CD4-positive, alpha-beta memory T cell (primary cell): ENCODE data around the gene HCAR2. TPM values are rescaled to one million over a fixed set of nuclear protein-coding genes. Genes with fewer than 3 reads are reported as not detected.

Source experiments
- CTCF ChIA-PET: fragments of 350-600 bp; sonication (Branson Sonifier 250); formaldehyde crosslinking; loops from one replicate; lab custom pipeline; 2021; ENCODE audit warnings: inconsistent platforms; ENCODE audit not compliant: partially characterized antibody; lab: Charles Lee
- POLR2A ChIA-PET: fragments of 350-600 bp; sonication (Branson Sonifier 250); formaldehyde crosslinking; loops from one replicate; lab custom pipeline; 2021; ENCODE audit not compliant: partially characterized antibody; lab: Charles Lee
- DNase-seq, 5 donors: peaks; one replicate each; pipeline versions ENCODE4 v3.0.0 to v3.0.0-alpha.2; 2020 to 2022; ENCODE audit warnings: mixed read lengths in 1 of 5
- H3K27ac ChIP-seq: one replicate; pipeline ENCODE4 v1.7.0; 2013; ENCODE audit warnings: low read depth, low read length
- H3K27me3 ChIP-seq: 2 replicates; pipeline ENCODE4 v1.7.0; 2013; ENCODE audit warnings: mild to moderate bottlenecking, low read length, moderate library complexity; ENCODE audit not compliant: insufficient read depth
- H3K36me3 ChIP-seq: 2 replicates; pipeline ENCODE4 v1.7.0; 2013; ENCODE audit warnings: mild to moderate bottlenecking, low read length, moderate library complexity; ENCODE audit not compliant: insufficient read depth
- H3K4me1 ChIP-seq: 2 replicates; pipeline ENCODE4 v1.7.0; 2013; ENCODE audit warnings: mild to moderate bottlenecking, low read length, moderate library complexity; ENCODE audit not compliant: insufficient read depth
- H3K4me3 ChIP-seq, 2 donors: one replicate each; pipeline ENCODE4 v1.7.0; 2013; ENCODE audit warnings: low read length in 2 of 2, mild to moderate bottlenecking in 1 of 2
- H3K9me3 ChIP-seq, 2 donors: one replicate each; pipeline ENCODE4 v1.7.0; 2013; ENCODE audit warnings: low read length in 2 of 2, control low read depth in 1 of 2; ENCODE audit not compliant: control insufficient read depth in 1 of 2
- H3K27ac Mint-ChIP-seq, 7 donors: one replicate each; pipeline ENCODE4 v1.8.0; 2020 to 2021; ENCODE audit warnings: mixed read lengths in 7 of 7, mild to moderate bottlenecking in 6 of 7, inconsistent platforms in 3 of 7, moderate library complexity in 3 of 7
- H3K27me3 Mint-ChIP-seq, 2 donors: one replicate each; pipeline ENCODE4 v1.8.0; 2020 to 2021; ENCODE audit warnings: mixed read lengths in 2 of 2
- H3K36me3 Mint-ChIP-seq, 2 donors: one replicate each; pipeline ENCODE4 v1.8.0; 2020 to 2021; ENCODE audit warnings: mixed read lengths in 2 of 2, inconsistent platforms in 1 of 2, mild to moderate bottlenecking in 1 of 2
- H3K4me1 Mint-ChIP-seq, 4 donors: one replicate each; pipeline ENCODE4 v1.8.0; 2020 to 2021; ENCODE audit warnings: mixed read lengths in 4 of 4, mild to moderate bottlenecking in 1 of 4
- H3K4me3 Mint-ChIP-seq, 8 donors: one replicate each; pipeline ENCODE4 v1.8.0; 2020 to 2021; ENCODE audit warnings: mixed read lengths in 8 of 8, mild to moderate bottlenecking in 7 of 8, moderate library complexity in 6 of 8, inconsistent platforms in 3 of 8
- H3K9me3 Mint-ChIP-seq, 8 donors: one replicate each; pipeline ENCODE4 v1.8.0; 2020 to 2021; ENCODE audit warnings: mixed read lengths in 8 of 8, mild to moderate bottlenecking in 5 of 8, inconsistent platforms in 3 of 8, moderate library complexity in 1 of 8
- intact Hi-C: fragments of 100-400 bp; cut with micrococcal nuclease; formaldehyde crosslinking; loops from one replicate; pipeline ENCODE4 v1.15.1; 2023
- polyA plus RNA-seq, 2 donors: library from polyadenylated mRNA; unstranded; fragments of 300-500 nt; fragmentation: Illumina TruSeq; gene quantifications; one replicate each; pipeline ENCODE4 v1.2.3, GENCODE V29; 2021
- total RNA-seq, 2 experiments: library from RNA; stranded (reverse); gene quantifications; one replicate each; pipeline ENCODE4 v1.2.3, GENCODE V29; 2021

HCAR2 gene
- total and polyA plus RNA-seq, 4 experiments from 2014 or later: not detected

DNA sequence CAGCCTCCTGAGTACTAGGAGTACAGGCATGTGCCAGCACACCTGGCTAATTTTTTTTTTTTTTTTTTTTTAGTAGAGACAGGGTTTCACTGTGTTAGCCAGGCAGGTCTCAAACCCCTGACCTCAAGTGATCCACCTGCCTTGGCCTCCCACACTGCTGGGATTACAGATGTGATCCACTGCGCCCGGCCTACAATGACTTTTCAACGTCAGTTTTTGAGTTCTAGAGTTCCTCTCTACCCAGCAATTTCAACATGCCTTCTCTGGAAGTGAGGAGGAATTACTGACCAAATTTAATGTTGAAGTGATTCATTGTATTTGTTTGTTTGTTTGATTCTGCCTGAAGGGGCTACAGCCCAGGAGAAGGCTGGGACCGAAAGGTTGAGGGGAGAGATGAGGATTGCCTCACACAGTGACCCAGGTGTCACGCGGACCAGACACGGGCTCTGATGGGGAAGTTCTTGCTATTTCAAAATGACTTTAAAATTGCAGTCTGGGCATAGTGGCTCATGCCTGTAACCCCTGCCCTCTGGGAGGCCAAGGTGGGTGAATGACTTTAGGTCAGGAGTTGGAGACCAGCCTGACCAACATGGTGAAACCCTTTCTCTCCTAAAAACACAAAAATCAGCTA lies 40.9 kb upstream of the HCAR2 start:
- Histone ChIP-seq H3K4me3 (no peak overlapping the region), H3K27ac (no peak overlapping the region), H3K27me3 (no peaks in the 10 kb centered on the region), H3K36me3 (no peaks in the 10 kb centered on the region), H3K9me3 (no peaks in the 10 kb centered on the region), H3K4me1 (no peaks in the 10 kb centered on the region)
- Mint-ChIP-seq H3K9me3 (no peaks in the 10 kb centered on the region), H3K27ac (no peak overlapping the region), H3K27me3 (no peaks in the 10 kb centered on the region), H3K4me3 (no peak overlapping the region), H3K36me3 (no peaks in the 10 kb centered on the region), H3K4me1 (peaks cover 0 to 1% (median 0%) of the 10 kb centered on the region in 4 donors)
- DNase-seq: no peak
- intact Hi-C loops: no loop called here
- POLR2A ChIA-PET: no interaction called here
- CTCF ChIA-PET: no interaction called here

DNA sequence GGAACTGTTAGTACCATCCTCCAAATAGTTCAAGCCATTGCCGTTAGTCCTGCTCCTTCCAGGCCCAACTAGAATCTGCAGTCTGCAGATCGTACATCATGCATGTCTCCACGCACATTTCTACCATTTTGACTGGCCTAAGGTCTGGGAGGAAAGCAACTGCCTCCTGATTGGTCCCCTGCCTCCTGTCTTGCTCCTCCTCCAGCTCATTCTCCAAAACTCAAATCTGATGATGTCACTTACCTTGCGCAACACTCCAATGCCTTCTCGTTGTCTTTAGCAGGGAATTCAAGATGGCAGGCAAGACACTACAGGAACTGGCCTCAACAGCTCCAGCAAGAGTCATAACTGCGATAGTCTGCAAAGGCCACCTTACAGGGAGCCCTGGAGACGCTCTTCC lies 37.2 kb upstream of the HCAR2 start:
- no peaks in the 10 kb centered on the region for H3K27me3 Mint-ChIP-seq
- no peak for DNase-seq
- no peak overlapping the region for H3K27ac Mint-ChIP-seq
- H3K4me3 ChIP-seq: no peak overlapping the region
- ChIA-PET POLR2A (no interaction called here), CTCF (no interaction called here)
- H3K4me3 Mint-ChIP-seq: no peak overlapping the region
- H3K9me3 Mint-ChIP-seq: no peaks in the 10 kb centered on the region
- intact Hi-C loops: no loop called here
- H3K36me3 ChIP-seq: no peaks in the 10 kb centered on the region
- H3K4me1 ChIP-seq: no peaks in the 10 kb centered on the region
- peaks cover 0 to 1% (median 0%) of the 10 kb centered on the region in 4 donors for H3K4me1 Mint-ChIP-seq
- no peaks in the 10 kb centered on the region for H3K36me3 Mint-ChIP-seq
- H3K27me3 ChIP-seq: no peaks in the 10 kb centered on the region
- H3K27ac ChIP-seq: no peak overlapping the region
- no peaks in the 10 kb centered on the region for H3K9me3 ChIP-seq

DNA sequence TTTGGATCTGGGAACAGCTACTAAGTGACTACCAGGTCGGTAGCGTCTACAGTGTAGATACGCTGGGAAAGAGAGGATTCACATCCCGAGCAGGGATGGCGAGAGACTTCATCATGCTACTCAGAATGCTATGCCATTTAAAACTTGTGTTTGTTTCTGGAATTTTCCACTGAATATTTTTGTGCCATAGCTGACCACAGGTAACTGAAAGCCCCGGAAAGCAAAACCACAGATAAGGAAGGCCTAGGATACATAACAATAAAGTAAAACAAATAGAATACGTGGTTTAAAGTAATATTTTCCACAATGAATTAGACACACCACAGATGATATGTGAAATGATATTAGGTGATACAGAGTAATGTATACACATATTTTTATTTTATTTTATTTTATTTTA lies 35.4 kb upstream of the HCAR2 start:
- Histone ChIP-seq H3K36me3 (no peaks in the 10 kb centered on the region), H3K27ac (no peak overlapping the region), H3K9me3 (no peaks in the 10 kb centered on the region), H3K27me3 (no peaks in the 10 kb centered on the region), H3K4me3 (no peak overlapping the region), H3K4me1 (no peaks in the 10 kb centered on the region)
- no peak for DNase-seq
- CTCF ChIA-PET: no interaction called here
- H3K4me3 Mint-ChIP-seq: peak overlapping the region in 1 of 8 donors; percentile 51
- peaks cover 1 to 6% (median 3%) of the 10 kb centered on the region in 4 donors for H3K4me1 Mint-ChIP-seq
- H3K27me3 Mint-ChIP-seq: no peaks in the 10 kb centered on the region
- H3K27ac Mint-ChIP-seq: no peak overlapping the region
- POLR2A ChIA-PET: no interaction called here
- intact Hi-C loops: no loop called here
- no peaks in the 10 kb centered on the region for H3K9me3 Mint-ChIP-seq
- H3K36me3 Mint-ChIP-seq: no peaks in the 10 kb centered on the region

DNA sequence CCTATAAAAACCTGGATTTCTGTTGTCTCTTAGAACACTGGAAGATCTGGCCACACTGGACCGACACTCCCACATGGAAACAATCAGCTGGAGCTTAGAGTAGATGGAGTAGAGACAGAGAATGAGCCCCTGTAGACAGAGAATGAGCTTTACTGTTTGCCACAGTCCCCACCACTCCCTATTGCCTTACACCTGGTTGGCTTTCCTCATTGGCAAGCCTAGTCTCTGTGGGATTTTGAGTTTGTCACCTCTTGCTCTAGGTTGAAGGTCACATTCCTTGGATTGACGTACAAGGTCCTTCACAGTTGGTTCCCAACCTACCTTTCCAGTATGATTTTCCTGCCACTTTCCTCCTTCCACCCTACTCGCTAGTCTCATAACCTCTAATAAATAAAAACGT lies 29.5 kb upstream of the HCAR2 start:
- Mint-ChIP-seq H3K4me3 (peak overlapping the region in 3 of 8 donors; percentile 12 to 67 (median 43)), H3K9me3 (no peaks in the 10 kb centered on the region), H3K27ac (peak overlapping the region in 2 of 7 donors; percentile 1 to 61), H3K36me3 (no peaks in the 10 kb centered on the region), H3K4me1 (peaks cover 5 to 38% (median 30%) of the 10 kb centered on the region in 4 donors), H3K27me3 (no peaks in the 10 kb centered on the region)
- intact Hi-C loops: no loop called here
- Histone ChIP-seq H3K36me3 (no peaks in the 10 kb centered on the region), H3K27ac (no peak overlapping the region), H3K4me3 (no peak overlapping the region), H3K27me3 (no peaks in the 10 kb centered on the region), H3K9me3 (no peaks in the 10 kb centered on the region), H3K4me1 (peaks cover 26% of the 10 kb centered on the region)
- ChIA-PET CTCF (no interaction called here), POLR2A (no interaction called here)
- DNase-seq: no peak

DNA sequence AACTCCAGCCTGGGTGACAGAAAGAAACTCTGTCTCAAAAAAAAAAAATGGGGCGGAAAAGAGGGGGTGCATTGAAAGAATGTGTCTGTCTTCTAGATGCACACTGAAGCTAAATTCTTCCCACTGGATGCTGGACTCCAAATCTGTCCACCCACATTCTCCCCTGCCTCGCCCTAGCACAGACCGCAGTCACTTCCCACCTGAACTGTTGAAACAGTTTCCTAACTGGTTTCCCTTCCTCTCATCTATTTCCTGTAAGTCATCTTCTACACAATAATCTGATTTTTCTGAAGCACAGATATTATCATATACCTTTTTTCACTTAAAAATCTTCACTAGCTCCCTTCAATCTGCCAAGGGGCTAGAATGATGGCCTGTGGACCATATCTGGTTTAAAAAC lies 29.0 kb upstream of the HCAR2 start:
- CTCF ChIA-PET: no interaction called here
- H3K4me1 ChIP-seq: peaks cover 26% of the 10 kb centered on the region
- intact Hi-C loops: no loop called here

DNA sequence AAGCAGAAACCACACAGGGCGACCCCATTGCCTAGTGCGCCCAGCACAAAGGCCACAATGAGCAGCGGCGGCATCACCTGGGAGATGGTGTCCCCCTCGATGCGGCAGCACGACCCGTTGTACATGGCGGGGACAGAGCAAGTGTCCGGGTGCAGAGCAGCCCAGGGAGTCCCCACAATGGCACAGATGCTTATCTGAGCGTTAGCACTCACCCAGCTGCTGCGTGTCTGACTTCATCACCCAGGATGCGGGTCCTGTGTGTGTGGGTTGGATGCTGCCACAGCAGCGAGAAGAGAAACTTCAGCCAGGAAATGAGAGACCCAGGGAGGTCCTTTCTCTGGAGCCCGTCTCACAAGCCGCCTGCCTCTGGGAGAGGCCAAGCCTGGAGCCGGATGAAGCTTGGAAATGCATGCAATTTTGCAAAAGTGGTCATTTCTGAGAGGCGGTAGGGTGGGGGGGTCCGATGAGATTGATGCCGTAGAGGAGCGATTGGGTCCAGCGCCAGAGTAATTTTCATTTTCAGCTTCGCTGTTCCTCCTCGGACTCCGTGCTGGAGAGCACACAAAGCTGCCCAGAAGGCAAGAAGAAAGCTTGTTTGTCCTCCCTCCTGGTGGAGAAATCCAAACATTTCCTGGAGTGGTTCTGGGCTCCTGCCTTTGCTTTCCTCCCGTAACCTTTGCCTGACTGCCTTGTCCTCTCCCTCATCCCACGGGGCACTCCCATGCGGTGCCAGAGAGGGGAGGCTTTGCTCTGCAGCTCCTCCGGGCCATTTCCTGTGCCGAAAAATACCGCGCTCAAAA lies 27.3 kb upstream of the HCAR2 start, which contains the start of gene HCAR1:
Gene HCAR1 (minus strand): TSS at position 630 of the 800 bp plus-strand sequence. CDS start 505 bp downstream, at position 125.
- peaks cover 37% of the 10 kb centered on the region for H3K4me1 ChIP-seq
- no peaks in the 10 kb centered on the region for H3K27me3 ChIP-seq
- H3K9me3 ChIP-seq: no peaks in the 10 kb centered on the region
- Mint-ChIP-seq H3K27me3 (no peaks in the 10 kb centered on the region), H3K36me3 (no peaks in the 10 kb centered on the region), H3K9me3 (no peaks in the 10 kb centered on the region), H3K27ac (peak within 1 kb of the TSS in 3 of 7 donors; percentile 37 to 77 (median 68)), H3K4me1 (peaks cover 12 to 48% (median 38%) of the 10 kb centered on the region in 4 donors), H3K4me3 (peak within 1 kb of the TSS; percentile 7 to 66 (median 56))
- intact Hi-C loops: no loop called here
- POLR2A ChIA-PET: no interaction called here
- peak within 1 kb of the TSS in 1 of 2 donors; percentile 11 for H3K4me3 ChIP-seq
- CTCF ChIA-PET: no interaction called here
- peak in 4 of 5 donors; percentile 6 to 55 (median 41) for DNase-seq
- H3K36me3 ChIP-seq: no peaks in the 10 kb centered on the region
- no peak within 1 kb of the TSS for H3K27ac ChIP-seq

More for the DNA sequence above, 29.0 kb upstream of the HCAR2 start:
- Histone ChIP-seq H3K4me3 (no peak overlapping the region), H3K27me3 (no peaks in the 10 kb centered on the region), H3K36me3 (no peaks in the 10 kb centered on the region), H3K9me3 (no peaks in the 10 kb centered on the region), H3K27ac (no peak overlapping the region)
- Mint-ChIP-seq H3K27ac (peak overlapping the region in 5 of 7 donors; percentile 0 to 26 (median 9)), H3K4me1 (peaks cover 5 to 38% (median 30%) of the 10 kb centered on the region in 4 donors), H3K9me3 (no peaks in the 10 kb centered on the region), H3K36me3 (no peaks in the 10 kb centered on the region), H3K4me3 (peak overlapping the region in 7 of 8 donors; percentile 2 to 68 (median 43)), H3K27me3 (no peaks in the 10 kb centered on the region)
- DNase-seq: no peak
- POLR2A ChIA-PET: no interaction called here

DNA sequence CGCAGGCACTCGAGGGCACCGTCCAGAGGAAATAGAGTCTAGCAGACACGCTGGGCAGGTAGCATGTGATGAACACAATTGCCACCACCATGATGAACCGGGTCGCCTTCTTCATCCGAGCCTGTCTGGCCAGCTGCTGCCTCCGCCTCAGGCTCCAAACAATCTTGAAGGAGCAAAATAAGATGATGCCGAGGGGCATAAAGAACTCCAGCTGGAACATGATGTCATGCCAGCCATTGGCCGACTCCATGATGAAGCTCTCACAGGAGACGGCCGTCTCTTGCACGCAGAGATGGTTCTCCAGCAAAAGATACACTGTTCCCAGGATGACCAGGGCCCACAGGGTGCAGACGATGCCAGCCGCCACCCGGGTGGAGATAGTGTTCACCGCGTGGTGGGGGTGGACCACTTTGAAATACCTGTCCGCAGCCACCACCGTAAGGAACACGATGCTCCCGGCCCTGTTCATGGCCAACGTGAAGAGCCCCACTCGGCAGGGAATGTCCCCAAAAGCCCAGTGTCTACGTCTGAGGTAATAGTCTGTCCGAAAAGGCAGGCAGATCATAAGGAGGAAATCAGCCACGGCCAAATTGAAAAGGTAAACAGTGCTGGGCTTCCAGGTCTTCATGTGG lies 26.5 kb upstream of the HCAR2 start:
- H3K27me3 Mint-ChIP-seq: no peaks in the 10 kb centered on the region
- H3K4me1 ChIP-seq: peaks cover 38% of the 10 kb centered on the region
- intact Hi-C loops: no loop called here
- peak overlapping the region; percentile 36 to 66 (median 60) for H3K4me3 Mint-ChIP-seq
- no peak for DNase-seq
- no peaks in the 10 kb centered on the region for H3K9me3 ChIP-seq
- no peak overlapping the region for H3K27ac ChIP-seq
- H3K36me3 Mint-ChIP-seq: no peaks in the 10 kb centered on the region
- H3K27ac Mint-ChIP-seq: peak overlapping the region in 4 of 7 donors; percentile 37 to 77 (median 58)
- ChIA-PET POLR2A (no interaction called here), CTCF (no interaction called here)
- H3K36me3 ChIP-seq: no peaks in the 10 kb centered on the region
- no peaks in the 10 kb centered on the region for H3K9me3 Mint-ChIP-seq
- H3K4me3 ChIP-seq: no peak overlapping the region
- no peaks in the 10 kb centered on the region for H3K27me3 ChIP-seq
- peaks cover 12 to 48% (median 41%) of the 10 kb centered on the region in 4 donors for H3K4me1 Mint-ChIP-seq
